Mesendoderm (in vitro differentiated cells): ENCODE data around the gene QSOX2.

Experiments
- DNase-seq: peaks from one replicate; pipeline ENCODE4 v3.0.0; 2013
- H2AK5ac ChIP-seq: 2 replicates; pipeline ENCODE4 v1.6.1; 2013; ENCODE audit warnings: low read length, inconsistent platforms
- H2BK120ac ChIP-seq: 2 replicates; pipeline ENCODE4 v1.6.1; 2013; ENCODE audit warnings: low read depth, mild to moderate bottlenecking, low read length, moderate library complexity, mixed read lengths
- H2BK15ac ChIP-seq: replicated peaks from 2 replicates; pipeline ENCODE4 v1.6.1; 2013; ENCODE audit warnings: low read depth, mild to moderate bottlenecking, moderate library complexity
- H2BK5ac ChIP-seq: 2 replicates; pipeline ENCODE4 v1.6.1; 2013; ENCODE audit warnings: low read length, inconsistent platforms
- H3K18ac ChIP-seq: 2 replicates; pipeline ENCODE4 v1.6.1; 2013; ENCODE audit warnings: mild to moderate bottlenecking, low read length, mixed read lengths
- H3K23ac ChIP-seq: one replicate; pipeline ENCODE4 v1.6.1; 2013; ENCODE audit warnings: low read length
- H3K27ac ChIP-seq: 2 replicates; pipeline ENCODE4 v1.5.1; 2013; ENCODE audit warnings: low read depth, mild to moderate bottlenecking, inconsistent platforms, low read length, moderate library complexity
- H3K27me3 ChIP-seq: 2 replicates; pipeline ENCODE4 v1.6.1; 2013; ENCODE audit warnings: low read length, control low read depth, mild to moderate bottlenecking, inconsistent platforms; ENCODE audit not compliant: insufficient read depth, poor library complexity
- H3K36me3 ChIP-seq: 2 replicates; pipeline ENCODE4 v1.6.1; 2013; ENCODE audit warnings: low read length, inconsistent platforms; ENCODE audit not compliant: control insufficient read depth, insufficient read depth
- H3K4ac ChIP-seq: one replicate; pipeline ENCODE4 v1.6.1; 2013; ENCODE audit warnings: low read depth, mild to moderate bottlenecking, low read length, moderate library complexity
- H3K4me1 ChIP-seq: 2 replicates; pipeline ENCODE4 v1.6.1; 2013; ENCODE audit warnings: low read depth, low read length, inconsistent platforms; ENCODE audit not compliant: control insufficient read depth
- H3K4me2 ChIP-seq: 2 replicates; pipeline ENCODE4 v1.6.1; 2013; ENCODE audit warnings: low read length
- H3K4me3 ChIP-seq: 2 replicates; pipeline ENCODE4 v1.5.1; 2013; ENCODE audit warnings: mild to moderate bottlenecking, low read length
- H3K56ac ChIP-seq: one replicate; pipeline ENCODE4 v1.6.1; 2013; ENCODE audit warnings: low read length
- H3K79me1 ChIP-seq: 2 replicates; pipeline ENCODE4 v1.6.1; 2013; ENCODE audit warnings: low read length, inconsistent platforms
- H3K79me2 ChIP-seq: 2 replicates; pipeline ENCODE4 v1.6.1; 2013; ENCODE audit warnings: mild to moderate bottlenecking, low read length; ENCODE audit not compliant: control insufficient read depth, insufficient read depth
- H3K9ac ChIP-seq: 2 replicates; pipeline ENCODE4 v1.6.1; 2013; ENCODE audit warnings: low read length, inconsistent platforms
- H4K5ac ChIP-seq: one replicate; pipeline ENCODE4 v1.6.1; 2013; ENCODE audit warnings: low read length
- H4K8ac ChIP-seq: one replicate; pipeline ENCODE4 v1.6.1; 2013; ENCODE audit warnings: low read depth, mild to moderate bottlenecking, control low read depth, low read length, moderate library complexity
- WGBS: extraction: QIAGEN DNeasy Blood & Tissue Kit; methylation state at CpG from one replicate; pipeline ENCODE4 v1.1.7; 2013; ENCODE audit warnings: low lambda C conversion rate, missing lambda C conversion rate; ENCODE audit not compliant: insufficient coverage; ENCODE audit errors: extremely low coverage; 5-methylcytosine and 5-hydroxymethylcytosine counted together

Gene QSOX2

GRCh38 chr9:136225748-136226679, 19.6 kb downstream of the QSOX2 start:
- Histone ChIP-seq H3K18ac (no peak overlapping the region), H3K4ac (no peak overlapping the region), H3K27me3 (no peaks in the 10 kb centered on the region), H2BK120ac (no peak overlapping the region), H3K9ac (no peak overlapping the region), H3K27ac (no peak overlapping the region), H4K8ac (no peak overlapping the region), H3K4me2 (no peak overlapping the region), H3K4me1 (no peaks in the 10 kb centered on the region), H2AK5ac (no peak overlapping the region), H3K23ac (no peak overlapping the region), H3K36me3 (no peaks in the 10 kb centered on the region), H3K4me3 (no peak overlapping the region), H3K79me2 (peaks cover 5% of the 10 kb centered on the region), H2BK15ac (no peak overlapping the region), H3K56ac (no peak overlapping the region), H3K79me1 (peaks cover 18% of the 10 kb centered on the region), H4K5ac (no peak overlapping the region), H2BK5ac (no peak overlapping the region)
- WGBS, result no CpG with 5 or more reads among the region's 30 CpGs
- DNase-seq, result peak; percentile 78

GRCh38 chr9:136225366-136225747, 20.3 kb downstream of the QSOX2 start:
- Histone ChIP-seq H2BK15ac (no peak overlapping the region), H3K4me1 (no peaks in the 10 kb centered on the region), H3K27ac (no peak overlapping the region), H3K23ac (no peak overlapping the region), H4K8ac (no peak overlapping the region), H3K4ac (no peak overlapping the region), H2BK5ac (no peak overlapping the region), H3K79me1 (peaks cover 14% of the 10 kb centered on the region), H3K18ac (no peak overlapping the region), H3K9ac (no peak overlapping the region), H3K4me2 (no peak overlapping the region), H2BK120ac (no peak overlapping the region), H4K5ac (no peak overlapping the region), H3K79me2 (peaks cover 3% of the 10 kb centered on the region), H3K56ac (no peak overlapping the region), H3K4me3 (no peak overlapping the region), H3K27me3 (no peaks in the 10 kb centered on the region), H3K36me3 (no peaks in the 10 kb centered on the region), H2AK5ac (no peak overlapping the region)
- WGBS, result no CpG with 5 or more reads among the region's 19 CpGs
- DNase-seq, result no peak

GRCh38 chr9:136223871-136224640, 21.6 kb downstream of the QSOX2 start:
- Histone ChIP-seq H3K79me2 (peaks cover 1% of the 10 kb centered on the region), H3K56ac (no peak overlapping the region), H3K4me2 (no peak overlapping the region), H3K36me3 (no peaks in the 10 kb centered on the region), H3K27ac (no peak overlapping the region), H3K4me1 (no peaks in the 10 kb centered on the region), H3K27me3 (no peaks in the 10 kb centered on the region), H2BK120ac (no peak overlapping the region), H3K4me3 (no peak overlapping the region), H3K79me1 (peaks cover 9% of the 10 kb centered on the region), H2BK15ac (no peak overlapping the region), H3K4ac (no peak overlapping the region), H3K18ac (no peak overlapping the region), H3K9ac (no peak overlapping the region), H4K5ac (no peak overlapping the region), H2AK5ac (no peak overlapping the region), H4K8ac (no peak overlapping the region), H3K23ac (no peak overlapping the region), H2BK5ac (no peak overlapping the region)
- WGBS, result no CpG with 5 or more reads among the region's 30 CpGs
- no peak for DNase-seq

- Histone ChIP-seq H3K23ac (no peak overlapping the region), H2BK5ac (no peak overlapping the region), H3K4me3 (no peak overlapping the region), H3K36me3 (no peaks in the 10 kb centered on the region), H3K79me1 (peaks cover 9% of the 10 kb centered on the region), H3K79me2 (peaks cover 1% of the 10 kb centered on the region), H4K5ac (no peak overlapping the region), H3K18ac (no peak overlapping the region), H3K27ac (no peak overlapping the region), H3K4me2 (no peak overlapping the region), H3K27me3 (no peaks in the 10 kb centered on the region), H3K4me1 (no peaks in the 10 kb centered on the region), H3K9ac (no peak overlapping the region), H2BK15ac (no peak overlapping the region), H4K8ac (no peak overlapping the region), H3K4ac (no peak overlapping the region), H2BK120ac (no peak overlapping the region), H2AK5ac (no peak overlapping the region), H3K56ac (no peak overlapping the region)
- DNase-seq, result no peak
- WGBS, result no CpG with 5 or more reads among the region's 13 CpGs
Measured at GRCh38 chr9:136222906-136223285, 22.7 kb downstream of the QSOX2 start.

- Histone ChIP-seq H3K18ac (no peak overlapping the region), H3K79me2 (peaks cover 1% of the 10 kb centered on the region), H4K8ac (no peak overlapping the region), H3K79me1 (peaks cover 9% of the 10 kb centered on the region), H3K4ac (no peak overlapping the region), H3K23ac (no peak overlapping the region), H3K36me3 (no peaks in the 10 kb centered on the region), H2BK15ac (no peak overlapping the region), H2BK5ac (no peak overlapping the region), H3K9ac (no peak overlapping the region), H2BK120ac (no peak overlapping the region), H3K4me2 (no peak overlapping the region), H3K56ac (no peak overlapping the region), H3K27me3 (no peaks in the 10 kb centered on the region), H3K4me3 (no peak overlapping the region), H3K27ac (no peak overlapping the region), H3K4me1 (no peaks in the 10 kb centered on the region), H2AK5ac (no peak overlapping the region), H4K5ac (no peak overlapping the region)
- WGBS, result no CpG with 5 or more reads among the region's 38 CpGs
- no peak for DNase-seq
Measured at GRCh38 chr9:136222166-136222905, 23.3 kb downstream of the QSOX2 start.
